NB4 (cell line): Measurements from ENCODE around the gene CTNNA3.
"Not testable (repeated sequence)": the region's sequence is repeated elsewhere in the genome, so short reads cannot be mapped to it uniquely, and the experiment has no call there.

ENCODE experiments used
- DNase-seq: peaks from one replicate; pipeline ENCODE4 v3.0.0; 2010; ENCODE audit warnings: low read depth
- H3K4me3 ChIP-seq: one replicate; pipeline ENCODE4 v1.5.1; 2011; ENCODE audit warnings: mild to moderate bottlenecking, low read depth, low read length, moderate library complexity
- MYC ChIP-seq: IDR thresholded peaks from 2 replicates; pipeline ENCODE4 v1.6.1; 2011; ENCODE audit warnings: low read depth, low read length
- POLR2A ChIP-seq: IDR thresholded peaks from 2 replicates; pipeline ENCODE4 v1.6.1; 2011; ENCODE audit warnings: mild to moderate bottlenecking; ENCODE audit not compliant: insufficient read length; ENCODE audit errors: extremely low read depth
- TF ChIP-seq, protein P1 (sequence below): IDR thresholded peaks from 2 replicates; pipeline ENCODE4 v1.6.1; 2011; ENCODE audit warnings: low read depth, low read length
- TF ChIP-seq, protein P2 (sequence below): IDR thresholded peaks from one replicate; pipeline ENCODE4 v1.5.1; 2012; ENCODE audit warnings: low read depth, low read length

Gene CTNNA3

DNA sequence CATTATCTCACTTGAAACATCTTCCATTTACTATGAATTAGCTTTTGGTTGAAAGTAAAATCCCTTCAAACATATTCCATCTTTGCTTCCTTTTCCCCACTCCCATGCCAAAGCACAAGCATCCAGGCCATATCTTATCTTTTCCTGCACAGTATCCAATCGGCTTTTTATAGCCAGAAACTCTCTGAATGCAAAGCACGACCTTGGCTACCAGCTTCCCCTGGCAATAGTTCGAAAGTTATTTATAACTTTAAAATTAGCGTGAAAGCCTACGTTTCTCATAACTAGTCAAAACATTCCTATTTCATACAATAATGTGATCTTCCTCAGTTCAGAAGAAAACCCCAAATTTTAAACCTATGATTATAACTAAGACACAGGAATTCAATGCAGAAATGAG, 440 bp downstream of the CTNNA3 start:
- H3K4me3 ChIP-seq: no peak overlapping the region
- DNase-seq: no peak
- TF ChIP-seq, protein P1, sequence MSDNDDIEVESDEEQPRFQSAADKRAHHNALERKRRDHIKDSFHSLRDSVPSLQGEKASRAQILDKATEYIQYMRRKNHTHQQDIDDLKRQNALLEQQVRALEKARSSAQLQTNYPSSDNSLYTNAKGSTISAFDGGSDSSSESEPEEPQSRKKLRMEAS: no peak
- TF ChIP-seq POLR2A (no peak), MYC (no peak)
- TF ChIP-seq, protein P2, sequence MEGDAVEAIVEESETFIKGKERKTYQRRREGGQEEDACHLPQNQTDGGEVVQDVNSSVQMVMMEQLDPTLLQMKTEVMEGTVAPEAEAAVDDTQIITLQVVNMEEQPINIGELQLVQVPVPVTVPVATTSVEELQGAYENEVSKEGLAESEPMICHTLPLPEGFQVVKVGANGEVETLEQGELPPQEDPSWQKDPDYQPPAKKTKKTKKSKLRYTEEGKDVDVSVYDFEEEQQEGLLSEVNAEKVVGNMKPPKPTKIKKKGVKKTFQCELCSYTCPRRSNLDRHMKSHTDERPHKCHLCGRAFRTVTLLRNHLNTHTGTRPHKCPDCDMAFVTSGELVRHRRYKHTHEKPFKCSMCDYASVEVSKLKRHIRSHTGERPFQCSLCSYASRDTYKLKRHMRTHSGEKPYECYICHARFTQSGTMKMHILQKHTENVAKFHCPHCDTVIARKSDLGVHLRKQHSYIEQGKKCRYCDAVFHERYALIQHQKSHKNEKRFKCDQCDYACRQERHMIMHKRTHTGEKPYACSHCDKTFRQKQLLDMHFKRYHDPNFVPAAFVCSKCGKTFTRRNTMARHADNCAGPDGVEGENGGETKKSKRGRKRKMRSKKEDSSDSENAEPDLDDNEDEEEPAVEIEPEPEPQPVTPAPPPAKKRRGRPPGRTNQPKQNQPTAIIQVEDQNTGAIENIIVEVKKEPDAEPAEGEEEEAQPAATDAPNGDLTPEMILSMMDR: no peak

DNA sequence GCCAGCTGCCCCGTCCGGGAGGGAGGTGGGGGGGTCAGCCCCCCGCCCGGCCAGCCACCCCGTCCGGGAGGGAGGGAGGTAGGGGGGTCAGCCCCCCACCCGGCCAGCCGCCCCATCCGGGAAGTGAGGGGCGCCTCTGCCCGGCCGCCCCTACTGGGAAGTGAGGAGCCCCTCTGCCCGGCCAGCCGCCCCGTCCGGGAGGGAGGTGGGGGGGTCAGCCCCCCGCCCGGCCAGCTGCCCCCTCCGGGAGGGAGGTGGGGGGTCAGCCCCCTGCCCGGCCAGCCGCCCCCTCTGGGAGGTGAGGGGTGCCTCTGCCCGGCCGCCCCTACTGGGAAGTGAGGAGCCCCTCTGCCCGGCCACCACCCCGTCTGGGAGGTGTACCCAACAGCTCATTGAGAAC, 4.1 kb downstream of the CTNNA3 start:
- not testable (repeated sequence) for DNase-seq

GRCh38 chr10:67690540-67690939, 5.5 kb downstream of the CTNNA3 start:
- DNase-seq, H3K4me3 ChIP-seq: not testable (repeated sequence)

More for the DNA sequence above, 4.1 kb downstream of the CTNNA3 start:
- H3K4me3 ChIP-seq: not testable (repeated sequence)

GRCh38 chr10:67684140-67684539, 11.9 kb downstream of the CTNNA3 start:
- not testable (repeated sequence) for H3K4me3 ChIP-seq, DNase-seq

DNA sequence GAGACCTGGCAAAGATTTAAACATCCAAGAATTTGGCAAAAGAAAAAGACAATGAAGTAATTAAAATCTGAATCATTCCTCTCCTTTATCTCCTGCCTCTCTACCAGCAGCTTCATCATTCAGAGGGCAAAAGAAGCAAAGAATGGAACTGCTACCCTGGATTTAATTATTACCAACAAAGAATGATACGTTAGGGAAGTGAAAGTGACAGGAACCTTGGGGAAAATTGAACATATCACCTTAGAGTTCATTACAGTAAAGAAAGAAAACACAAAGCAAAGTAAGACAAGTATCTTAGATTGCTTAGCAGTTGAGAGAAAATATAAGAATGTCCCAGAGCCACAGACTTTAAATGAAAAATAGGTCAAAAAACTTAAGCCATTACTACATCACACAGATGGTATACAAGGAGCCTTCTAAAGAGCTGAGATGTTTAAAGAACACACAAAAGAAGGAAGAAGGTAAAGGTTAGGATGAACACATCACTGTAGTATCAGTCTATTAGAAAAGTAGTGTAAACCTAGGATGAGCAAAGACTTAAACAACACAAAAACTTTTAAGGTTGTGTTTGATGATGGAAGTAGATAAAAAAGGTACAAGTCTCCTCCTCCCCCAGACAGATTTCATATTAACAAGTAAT, 17.5 kb downstream of the CTNNA3 start:
- TF ChIP-seq MYC (no peak), POLR2A (no peak)
- TF ChIP-seq, protein P2: no peak
- TF ChIP-seq, protein P1: no peak
- no peak overlapping the region for H3K4me3 ChIP-seq
- no peak for DNase-seq

DNA sequence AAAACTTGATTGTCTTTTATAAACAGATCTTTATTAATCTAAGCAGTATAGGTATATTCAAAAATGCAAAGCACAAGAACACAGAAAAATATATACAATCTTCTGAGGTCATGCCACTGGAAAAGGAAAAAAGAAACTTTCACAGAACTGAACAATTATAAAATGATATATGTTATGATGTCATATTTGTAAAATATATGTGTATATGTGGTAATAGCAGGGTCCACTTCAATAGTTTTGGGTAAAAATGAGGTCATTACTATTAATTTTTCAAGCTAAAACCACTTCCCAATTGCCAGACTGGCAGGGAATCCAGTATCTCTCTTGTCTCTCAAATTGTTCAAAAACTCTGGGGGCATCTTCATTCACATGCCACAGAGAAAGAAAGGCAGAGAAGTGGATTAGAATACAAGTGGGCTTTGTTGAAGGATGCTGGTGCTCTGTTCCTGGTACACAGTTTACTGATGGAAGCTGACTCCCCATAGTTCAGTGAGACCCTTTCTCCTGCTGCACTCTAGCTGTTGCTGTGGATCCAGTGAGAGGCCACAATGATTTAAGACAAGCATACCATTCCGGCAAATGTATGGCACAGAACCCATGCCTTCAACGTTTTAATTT, 19.7 kb downstream of the CTNNA3 start:
- TF ChIP-seq POLR2A (no peak), MYC (no peak)
- TF ChIP-seq, protein P2: no peak
- TF ChIP-seq, protein P1: no peak
- DNase-seq: no peak
- H3K4me3 ChIP-seq: no peak overlapping the region

- TF ChIP-seq, protein P1: no peak
- TF ChIP-seq MYC (no peak), POLR2A (no peak)
- TF ChIP-seq, protein P2: no peak
- DNase-seq: no peak
- no peak overlapping the region for H3K4me3 ChIP-seq
These were observed 25.6 kb downstream of the CTNNA3 start for GRCh38 chr10:67670401-67670800.
